ENCODE results near the gene MST1. TPM values are rescaled to one million over a fixed set of nuclear protein-coding genes. Genes with fewer than 3 reads are reported as not detected.

The MST1 gene
- total RNA-seq, 1 experiment from 2014 or later: 13.8 TPM

DNA sequence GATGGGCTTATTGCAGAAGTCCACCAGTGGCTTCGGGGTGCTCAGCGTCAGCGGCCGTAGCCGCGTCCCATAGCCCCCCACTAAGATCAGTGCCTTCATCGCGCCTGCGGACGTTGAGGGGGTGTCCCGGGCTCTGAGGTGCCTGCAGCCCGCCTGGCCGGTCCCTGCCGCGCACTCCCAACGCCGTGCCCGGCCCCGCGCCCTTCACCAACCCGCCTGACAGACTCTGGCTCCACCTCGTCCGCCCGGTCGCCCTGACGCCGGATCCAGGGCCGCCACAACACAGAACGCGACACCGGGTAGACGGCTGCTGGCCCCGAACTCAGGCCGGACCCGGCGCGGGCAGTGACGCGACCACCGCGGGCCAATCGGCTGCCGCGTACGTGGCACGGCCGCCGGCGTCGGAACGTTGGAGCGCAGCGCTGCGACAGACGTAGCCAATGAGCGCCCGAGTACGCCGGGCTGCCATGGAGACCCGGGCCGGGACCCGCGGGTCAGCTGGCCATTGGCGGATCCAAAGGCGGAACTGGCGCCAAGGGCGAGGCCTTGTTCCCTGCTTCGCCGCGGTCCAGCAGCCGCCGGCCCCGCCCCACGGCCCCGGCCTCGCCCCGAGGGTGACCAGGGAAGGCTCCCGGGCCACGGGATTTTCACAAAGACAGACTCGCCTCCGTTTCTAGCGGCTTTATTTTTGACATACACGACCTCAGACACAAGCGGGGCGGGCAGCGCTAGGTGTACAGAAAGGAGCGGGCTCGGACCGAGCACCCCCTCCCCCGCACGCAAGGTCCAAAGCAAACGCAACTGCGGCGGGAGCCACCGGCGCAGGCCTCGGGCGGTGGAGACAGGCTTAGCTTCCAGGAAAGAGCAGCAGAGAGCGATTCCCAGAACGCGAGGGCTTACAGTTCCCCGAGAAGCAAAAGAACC lies 34.6 kb upstream of the MST1 start, which contains the start of gene GMPPB (continued):
- TF ChIP-seq, protein P1, sequence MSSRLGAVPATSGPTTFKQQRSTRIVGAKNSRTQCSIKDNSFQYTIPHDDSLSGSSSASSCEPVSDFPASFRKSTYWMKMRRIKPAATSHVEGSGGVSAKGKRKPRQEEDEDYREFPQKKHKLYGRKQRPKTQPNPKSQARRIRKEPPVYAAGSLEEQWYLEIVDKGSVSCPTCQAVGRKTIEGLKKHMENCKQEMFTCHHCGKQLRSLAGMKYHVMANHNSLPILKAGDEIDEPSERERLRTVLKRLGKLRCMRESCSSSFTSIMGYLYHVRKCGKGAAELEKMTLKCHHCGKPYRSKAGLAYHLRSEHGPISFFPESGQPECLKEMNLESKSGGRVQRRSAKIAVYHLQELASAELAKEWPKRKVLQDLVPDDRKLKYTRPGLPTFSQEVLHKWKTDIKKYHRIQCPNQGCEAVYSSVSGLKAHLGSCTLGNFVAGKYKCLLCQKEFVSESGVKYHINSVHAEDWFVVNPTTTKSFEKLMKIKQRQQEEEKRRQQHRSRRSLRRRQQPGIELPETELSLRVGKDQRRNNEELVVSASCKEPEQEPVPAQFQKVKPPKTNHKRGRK (CRISPR knock-in tag; IDR thresholded peaks at IDR 0.05; ENCODE audit: borderline replicate concordance): no peak
- TF ChIP-seq, protein P2, sequence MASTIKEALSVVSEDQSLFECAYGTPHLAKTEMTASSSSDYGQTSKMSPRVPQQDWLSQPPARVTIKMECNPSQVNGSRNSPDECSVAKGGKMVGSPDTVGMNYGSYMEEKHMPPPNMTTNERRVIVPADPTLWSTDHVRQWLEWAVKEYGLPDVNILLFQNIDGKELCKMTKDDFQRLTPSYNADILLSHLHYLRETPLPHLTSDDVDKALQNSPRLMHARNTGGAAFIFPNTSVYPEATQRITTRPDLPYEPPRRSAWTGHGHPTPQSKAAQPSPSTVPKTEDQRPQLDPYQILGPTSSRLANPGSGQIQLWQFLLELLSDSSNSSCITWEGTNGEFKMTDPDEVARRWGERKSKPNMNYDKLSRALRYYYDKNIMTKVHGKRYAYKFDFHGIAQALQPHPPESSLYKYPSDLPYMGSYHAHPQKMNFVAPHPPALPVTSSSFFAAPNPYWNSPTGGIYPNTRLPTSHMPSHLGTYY (CRISPR knock-in tag; IDR thresholded peaks at IDR 0.05): no peak
- TF ChIP-seq HMGA2 (CRISPR knock-in tag; IDR thresholded peaks at IDR 0.05) (no peak), CREM (CRISPR knock-in tag; IDR thresholded peaks at IDR 0.05) (peak; percentile 97), SMAD3 (CRISPR knock-in tag; IDR thresholded peaks at IDR 0.05; ENCODE audit: borderline replicate concordance) (no peak), ZNF219 (CRISPR knock-in tag; IDR thresholded peaks at IDR 0.05; ENCODE audit: borderline replicate concordance) (no peak), KAT7 (CRISPR knock-in tag; IDR thresholded peaks at IDR 0.05; ENCODE audit: borderline replicate concordance) (no peak), FOXK1 (CRISPR knock-in tag; IDR thresholded peaks at IDR 0.05) (peak; percentile 92), OVOL2 (CRISPR knock-in tag; IDR thresholded peaks at IDR 0.05; ENCODE audit: borderline replicate concordance) (no peak), MYBL2 (CRISPR knock-in tag; IDR thresholded peaks at IDR 0.05) (peak; percentile 76; the same call in 1 of the 2 replicates), ZNF671 (CRISPR knock-in tag; IDR thresholded peaks at IDR 0.05) (no peak; the same call in 1 of the 2 replicates), NR1H2 (CRISPR knock-in tag; IDR thresholded peaks at IDR 0.05) (no peak), ZNF416 (CRISPR knock-in tag; IDR thresholded peaks at IDR 0.05) (peak; percentile 24; the same call in 1 of the 2 replicates), SMAD4 (CRISPR knock-in tag; IDR thresholded peaks at IDR 0.05) (no peak; the same call in 1 of the 2 replicates), JUN (CRISPR knock-in tag; IDR thresholded peaks at IDR 0.05) (no peak), ZNF396 (CRISPR knock-in tag; IDR thresholded peaks at IDR 0.05; ENCODE audit: borderline replicate concordance) (no peak), ZNF317 (CRISPR knock-in tag; IDR thresholded peaks at IDR 0.05; ENCODE audit: borderline replicate concordance, low read depth) (no peak), ZNF138 (CRISPR knock-in tag; conservative IDR thresholded peaks at IDR 0.05) (peak; percentile 57; the same call in 1 of the 2 replicates), SOX15 (CRISPR knock-in tag; IDR thresholded peaks at IDR 0.05) (no peak)
- TF ChIP-seq, protein P3, sequence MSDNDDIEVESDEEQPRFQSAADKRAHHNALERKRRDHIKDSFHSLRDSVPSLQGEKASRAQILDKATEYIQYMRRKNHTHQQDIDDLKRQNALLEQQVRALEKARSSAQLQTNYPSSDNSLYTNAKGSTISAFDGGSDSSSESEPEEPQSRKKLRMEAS (CRISPR knock-in tag; IDR thresholded peaks at IDR 0.05): peak; percentile 73; the same call in 1 of the 2 replicates
- TF ChIP-seq, protein P4, sequence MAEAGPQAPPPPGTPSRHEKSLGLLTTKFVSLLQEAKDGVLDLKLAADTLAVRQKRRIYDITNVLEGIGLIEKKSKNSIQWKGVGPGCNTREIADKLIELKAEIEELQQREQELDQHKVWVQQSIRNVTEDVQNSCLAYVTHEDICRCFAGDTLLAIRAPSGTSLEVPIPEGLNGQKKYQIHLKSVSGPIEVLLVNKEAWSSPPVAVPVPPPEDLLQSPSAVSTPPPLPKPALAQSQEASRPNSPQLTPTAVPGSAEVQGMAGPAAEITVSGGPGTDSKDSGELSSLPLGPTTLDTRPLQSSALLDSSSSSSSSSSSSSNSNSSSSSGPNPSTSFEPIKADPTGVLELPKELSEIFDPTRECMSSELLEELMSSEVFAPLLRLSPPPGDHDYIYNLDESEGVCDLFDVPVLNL (CRISPR knock-in tag; IDR thresholded peaks at IDR 0.05; ENCODE audit: borderline replicate concordance, low read depth): no peak
- TF ChIP-seq, protein P5, sequence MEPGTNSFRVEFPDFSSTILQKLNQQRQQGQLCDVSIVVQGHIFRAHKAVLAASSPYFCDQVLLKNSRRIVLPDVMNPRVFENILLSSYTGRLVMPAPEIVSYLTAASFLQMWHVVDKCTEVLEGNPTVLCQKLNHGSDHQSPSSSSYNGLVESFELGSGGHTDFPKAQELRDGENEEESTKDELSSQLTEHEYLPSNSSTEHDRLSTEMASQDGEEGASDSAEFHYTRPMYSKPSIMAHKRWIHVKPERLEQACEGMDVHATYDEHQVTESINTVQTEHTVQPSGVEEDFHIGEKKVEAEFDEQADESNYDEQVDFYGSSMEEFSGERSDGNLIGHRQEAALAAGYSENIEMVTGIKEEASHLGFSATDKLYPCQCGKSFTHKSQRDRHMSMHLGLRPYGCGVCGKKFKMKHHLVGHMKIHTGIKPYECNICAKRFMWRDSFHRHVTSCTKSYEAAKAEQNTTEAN (CRISPR knock-in tag; IDR thresholded peaks at IDR 0.05): 0 out of 2 replicates have a peak, but pooled peaks have one; percentile 14
- TF ChIP-seq, protein P6, sequence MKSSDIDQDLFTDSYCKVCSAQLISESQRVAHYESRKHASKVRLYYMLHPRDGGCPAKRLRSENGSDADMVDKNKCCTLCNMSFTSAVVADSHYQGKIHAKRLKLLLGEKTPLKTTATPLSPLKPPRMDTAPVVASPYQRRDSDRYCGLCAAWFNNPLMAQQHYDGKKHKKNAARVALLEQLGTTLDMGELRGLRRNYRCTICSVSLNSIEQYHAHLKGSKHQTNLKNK (CRISPR knock-in tag; IDR thresholded peaks at IDR 0.05): no peak
- TF ChIP-seq, protein P7, sequence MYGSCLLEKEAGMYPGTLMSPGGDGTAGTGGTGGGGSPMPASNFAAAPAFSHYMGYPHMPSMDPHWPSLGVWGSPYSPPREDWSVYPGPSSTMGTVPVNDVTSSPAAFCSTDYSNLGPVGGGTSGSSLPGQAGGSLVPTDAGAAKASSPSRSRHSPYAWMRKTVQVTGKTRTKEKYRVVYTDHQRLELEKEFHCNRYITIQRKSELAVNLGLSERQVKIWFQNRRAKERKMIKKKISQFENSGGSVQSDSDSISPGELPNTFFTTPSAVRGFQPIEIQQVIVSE (CRISPR knock-in tag; IDR thresholded peaks at IDR 0.05; ENCODE audit: borderline replicate concordance): no peak
- TF ChIP-seq, protein P8, sequence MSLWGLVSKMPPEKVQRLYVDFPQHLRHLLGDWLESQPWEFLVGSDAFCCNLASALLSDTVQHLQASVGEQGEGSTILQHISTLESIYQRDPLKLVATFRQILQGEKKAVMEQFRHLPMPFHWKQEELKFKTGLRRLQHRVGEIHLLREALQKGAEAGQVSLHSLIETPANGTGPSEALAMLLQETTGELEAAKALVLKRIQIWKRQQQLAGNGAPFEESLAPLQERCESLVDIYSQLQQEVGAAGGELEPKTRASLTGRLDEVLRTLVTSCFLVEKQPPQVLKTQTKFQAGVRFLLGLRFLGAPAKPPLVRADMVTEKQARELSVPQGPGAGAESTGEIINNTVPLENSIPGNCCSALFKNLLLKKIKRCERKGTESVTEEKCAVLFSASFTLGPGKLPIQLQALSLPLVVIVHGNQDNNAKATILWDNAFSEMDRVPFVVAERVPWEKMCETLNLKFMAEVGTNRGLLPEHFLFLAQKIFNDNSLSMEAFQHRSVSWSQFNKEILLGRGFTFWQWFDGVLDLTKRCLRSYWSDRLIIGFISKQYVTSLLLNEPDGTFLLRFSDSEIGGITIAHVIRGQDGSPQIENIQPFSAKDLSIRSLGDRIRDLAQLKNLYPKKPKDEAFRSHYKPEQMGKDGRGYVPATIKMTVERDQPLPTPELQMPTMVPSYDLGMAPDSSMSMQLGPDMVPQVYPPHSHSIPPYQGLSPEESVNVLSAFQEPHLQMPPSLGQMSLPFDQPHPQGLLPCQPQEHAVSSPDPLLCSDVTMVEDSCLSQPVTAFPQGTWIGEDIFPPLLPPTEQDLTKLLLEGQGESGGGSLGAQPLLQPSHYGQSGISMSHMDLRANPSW (CRISPR knock-in tag; conservative IDR thresholded peaks at IDR 0.05; ENCODE audit: low read depth): no peak
- TF ChIP-seq, protein P9, sequence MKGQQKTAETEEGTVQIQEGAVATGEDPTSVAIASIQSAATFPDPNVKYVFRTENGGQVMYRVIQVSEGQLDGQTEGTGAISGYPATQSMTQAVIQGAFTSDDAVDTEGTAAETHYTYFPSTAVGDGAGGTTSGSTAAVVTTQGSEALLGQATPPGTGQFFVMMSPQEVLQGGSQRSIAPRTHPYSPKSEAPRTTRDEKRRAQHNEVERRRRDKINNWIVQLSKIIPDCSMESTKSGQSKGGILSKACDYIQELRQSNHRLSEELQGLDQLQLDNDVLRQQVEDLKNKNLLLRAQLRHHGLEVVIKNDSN (CRISPR knock-in tag; IDR thresholded peaks at IDR 0.05): peak; percentile 77; the same call in 1 of the 2 replicates
- TF ChIP-seq, protein P10, sequence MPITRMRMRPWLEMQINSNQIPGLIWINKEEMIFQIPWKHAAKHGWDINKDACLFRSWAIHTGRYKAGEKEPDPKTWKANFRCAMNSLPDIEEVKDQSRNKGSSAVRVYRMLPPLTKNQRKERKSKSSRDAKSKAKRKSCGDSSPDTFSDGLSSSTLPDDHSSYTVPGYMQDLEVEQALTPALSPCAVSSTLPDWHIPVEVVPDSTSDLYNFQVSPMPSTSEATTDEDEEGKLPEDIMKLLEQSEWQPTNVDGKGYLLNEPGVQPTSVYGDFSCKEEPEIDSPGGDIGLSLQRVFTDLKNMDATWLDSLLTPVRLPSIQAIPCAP (CRISPR knock-in tag; IDR thresholded peaks at IDR 0.05): no peak

Data from WTC11 (cell line).